ENCODE data around the gene NELL1.

- TF ChIP-seq CTCF (conservative IDR thresholded peaks at IDR 0.05 in 1 of 2, IDR thresholded peaks at IDR 0.05 in 1 of 2; ENCODE audit: extremely low read depth in 1 of 2, insufficient read depth in 1 of 2, low read depth in 1 of 2, low read length in 2 of 2), result no peak
- no peak for TF ChIP-seq EZH2 (IDR thresholded peaks at IDR 0.05; ENCODE audit: borderline replicate concordance, low read length)
Observed at GRCh38 chr11:21552911-21553310, 883.5 kb downstream of the NELL1 start.

Data from mammary epithelial cell (primary cell).